PC-9 (cell line): ENCODE results near the gene PLXNC1.

ENCODE experiments used
- EZH2 ChIP-seq: fragments of 200-600 bp; sonication (generic); IDR thresholded peaks from 2 replicates; pipeline ENCODE4 v1.8.0; 2017; ENCODE audit warnings: antibody characterized with exemption, low read depth
- TF ChIP-seq, protein P1 (sequence below): fragments of 200-600 bp; sonication (generic); conservative IDR thresholded peaks from 2 replicates; pipeline ENCODE4 v1.6.1; 2017; ENCODE audit warnings: mixed run types, antibody characterized with exemption, mild to moderate bottlenecking, moderate library complexity

DNA sequence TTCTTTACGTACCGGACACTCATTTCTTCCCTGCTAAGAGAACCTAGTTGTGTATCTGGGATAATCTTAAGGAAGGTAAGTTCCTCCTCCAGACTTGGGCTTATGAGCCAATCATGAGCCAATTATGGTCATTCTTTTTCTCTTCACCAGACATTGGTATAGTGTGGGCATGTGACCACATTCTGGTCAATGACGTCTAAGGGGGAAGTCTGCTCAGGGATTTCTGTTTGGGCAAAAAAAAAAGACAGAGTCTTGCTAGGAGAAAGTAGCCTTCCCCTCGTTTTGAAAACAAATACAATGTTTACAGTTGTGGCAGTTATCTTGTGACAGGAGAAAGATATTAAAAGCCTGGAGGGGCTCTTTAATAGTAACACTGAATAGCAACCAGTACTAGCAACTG lies 20.1 kb upstream of the PLXNC1 start:
- TF ChIP-seq, protein P1, sequence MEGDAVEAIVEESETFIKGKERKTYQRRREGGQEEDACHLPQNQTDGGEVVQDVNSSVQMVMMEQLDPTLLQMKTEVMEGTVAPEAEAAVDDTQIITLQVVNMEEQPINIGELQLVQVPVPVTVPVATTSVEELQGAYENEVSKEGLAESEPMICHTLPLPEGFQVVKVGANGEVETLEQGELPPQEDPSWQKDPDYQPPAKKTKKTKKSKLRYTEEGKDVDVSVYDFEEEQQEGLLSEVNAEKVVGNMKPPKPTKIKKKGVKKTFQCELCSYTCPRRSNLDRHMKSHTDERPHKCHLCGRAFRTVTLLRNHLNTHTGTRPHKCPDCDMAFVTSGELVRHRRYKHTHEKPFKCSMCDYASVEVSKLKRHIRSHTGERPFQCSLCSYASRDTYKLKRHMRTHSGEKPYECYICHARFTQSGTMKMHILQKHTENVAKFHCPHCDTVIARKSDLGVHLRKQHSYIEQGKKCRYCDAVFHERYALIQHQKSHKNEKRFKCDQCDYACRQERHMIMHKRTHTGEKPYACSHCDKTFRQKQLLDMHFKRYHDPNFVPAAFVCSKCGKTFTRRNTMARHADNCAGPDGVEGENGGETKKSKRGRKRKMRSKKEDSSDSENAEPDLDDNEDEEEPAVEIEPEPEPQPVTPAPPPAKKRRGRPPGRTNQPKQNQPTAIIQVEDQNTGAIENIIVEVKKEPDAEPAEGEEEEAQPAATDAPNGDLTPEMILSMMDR, result no peak
- TF ChIP-seq EZH2, result no peak
